ENCODE measurements around the gene LPAR2. TPM values are rescaled to one million over a fixed set of nuclear protein-coding genes. Genes with fewer than 3 reads are reported as not detected.

The LPAR2 gene
- total and polyA plus RNA-seq, 10 of the 15 experiments (the other 5 are each of a cell fraction or from before 2014, with no cell fraction given), result 0.98 to 23.8 (median 10.2) TPM

DNA sequence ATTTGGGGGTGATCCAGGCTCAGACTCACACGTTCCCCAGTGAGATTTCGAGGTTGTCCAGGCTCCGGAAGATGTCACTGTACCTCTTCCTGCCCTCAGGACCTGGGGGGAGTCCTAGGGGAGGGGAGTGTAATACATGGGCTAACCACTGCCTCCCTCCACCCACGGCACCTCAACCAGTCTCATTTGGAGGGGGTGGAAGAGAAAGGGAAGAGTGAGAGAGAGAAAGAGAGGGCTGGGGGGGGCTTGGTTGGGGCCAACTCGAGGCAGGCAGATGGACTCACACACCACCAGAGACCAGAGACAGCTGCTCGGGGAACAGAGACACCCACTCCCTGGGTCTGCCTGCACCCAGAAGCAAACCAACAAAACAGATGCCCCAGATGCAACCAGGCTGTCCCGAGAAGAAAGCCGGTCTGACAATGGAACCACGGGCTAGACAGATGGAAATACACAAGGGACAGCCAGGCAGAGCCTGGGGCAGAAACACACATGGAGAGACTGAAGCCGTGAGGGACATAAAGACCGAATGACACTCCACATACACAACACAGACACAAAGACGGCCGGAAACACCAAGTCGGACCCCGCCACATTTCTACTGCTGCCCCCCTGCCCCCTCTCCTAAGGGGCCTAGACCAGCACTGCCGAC lies 14.6 kb upstream of the LPAR2 start:
- POLR2A ChIA-PET, result no interaction called here
- no peak for TF ChIP-seq TARDBP (IDR thresholded peaks at IDR 0.05; ENCODE audit: borderline replicate concordance)
- no peak for TF ChIP-seq SREBF1 (IDR thresholded peaks at IDR 0.05; ENCODE audit: low read length)
- TF ChIP-seq YBX1 (IDR thresholded peaks at IDR 0.05), result no peak
- TF ChIP-seq, protein P1, sequence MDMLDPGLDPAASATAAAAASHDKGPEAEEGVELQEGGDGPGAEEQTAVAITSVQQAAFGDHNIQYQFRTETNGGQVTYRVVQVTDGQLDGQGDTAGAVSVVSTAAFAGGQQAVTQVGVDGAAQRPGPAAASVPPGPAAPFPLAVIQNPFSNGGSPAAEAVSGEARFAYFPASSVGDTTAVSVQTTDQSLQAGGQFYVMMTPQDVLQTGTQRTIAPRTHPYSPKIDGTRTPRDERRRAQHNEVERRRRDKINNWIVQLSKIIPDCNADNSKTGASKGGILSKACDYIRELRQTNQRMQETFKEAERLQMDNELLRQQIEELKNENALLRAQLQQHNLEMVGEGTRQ (IDR thresholded peaks at IDR 0.05; ENCODE audit: borderline replicate concordance, low read depth, low read length), result no peak
- no peak for TF ChIP-seq ZNF217 (IDR thresholded peaks at IDR 0.05)
- no peak for TF ChIP-seq TCF7 (IDR thresholded peaks at IDR 0.05; ENCODE audit: borderline replicate concordance)
- no peak for TF ChIP-seq CHD4 (IDR thresholded peaks at IDR 0.05)
- no peak for TF ChIP-seq MTA3 (IDR thresholded peaks at IDR 0.05; ENCODE audit: borderline replicate concordance, low read length)
- 0 out of 2 replicates have a peak, but pooled peaks have one; percentile 11 for TF ChIP-seq SMAD5 (IDR thresholded peaks at IDR 0.05; ENCODE audit: low read depth)
- no peak for TF ChIP-seq JUNB (IDR thresholded peaks at IDR 0.05)
- no peak for TF ChIP-seq SMAD1 (IDR thresholded peaks at IDR 0.05; ENCODE audit: low read depth, partially characterized antibody)
- no peak for TF ChIP-seq KAT2A (conservative IDR thresholded peaks at IDR 0.05; ENCODE audit: control insufficient read depth, low read depth, low read length)
- TF ChIP-seq MYC (IDR thresholded peaks at IDR 0.05; ENCODE audit: insufficient read depth, insufficient read length, insufficient replicate concordance, low read length, severe bottlenecking), result no peak
- TF ChIP-seq, protein P2, sequence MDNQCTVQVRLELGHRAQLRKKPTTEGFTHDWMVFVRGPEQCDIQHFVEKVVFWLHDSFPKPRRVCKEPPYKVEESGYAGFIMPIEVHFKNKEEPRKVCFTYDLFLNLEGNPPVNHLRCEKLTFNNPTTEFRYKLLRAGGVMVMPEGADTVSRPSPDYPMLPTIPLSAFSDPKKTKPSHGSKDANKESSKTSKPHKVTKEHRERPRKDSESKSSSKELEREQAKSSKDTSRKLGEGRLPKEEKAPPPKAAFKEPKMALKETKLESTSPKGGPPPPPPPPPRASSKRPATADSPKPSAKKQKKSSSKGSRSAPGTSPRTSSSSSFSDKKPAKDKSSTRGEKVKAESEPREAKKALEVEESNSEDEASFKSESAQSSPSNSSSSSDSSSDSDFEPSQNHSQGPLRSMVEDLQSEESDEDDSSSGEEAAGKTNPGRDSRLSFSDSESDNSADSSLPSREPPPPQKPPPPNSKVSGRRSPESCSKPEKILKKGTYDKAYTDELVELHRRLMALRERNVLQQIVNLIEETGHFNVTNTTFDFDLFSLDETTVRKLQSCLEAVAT (IDR thresholded peaks at IDR 0.05), result peak; percentile 55; the same call in 1 of the 2 replicates
- no peak for TF ChIP-seq TCF12 (IDR thresholded peaks at IDR 0.05; ENCODE audit: low read depth, low read length)
- no peak for TF ChIP-seq FOS (IDR thresholded peaks at IDR 0.05; ENCODE audit: borderline replicate concordance, extremely low read depth, insufficient read length)
- 0 out of 2 replicates have a peak, but pooled peaks have one; percentile 25 for TF ChIP-seq RAD21 (IDR thresholded peaks at IDR 0.05; ENCODE audit: insufficient read depth, low read depth, low read length)
- TF ChIP-seq, protein P3, sequence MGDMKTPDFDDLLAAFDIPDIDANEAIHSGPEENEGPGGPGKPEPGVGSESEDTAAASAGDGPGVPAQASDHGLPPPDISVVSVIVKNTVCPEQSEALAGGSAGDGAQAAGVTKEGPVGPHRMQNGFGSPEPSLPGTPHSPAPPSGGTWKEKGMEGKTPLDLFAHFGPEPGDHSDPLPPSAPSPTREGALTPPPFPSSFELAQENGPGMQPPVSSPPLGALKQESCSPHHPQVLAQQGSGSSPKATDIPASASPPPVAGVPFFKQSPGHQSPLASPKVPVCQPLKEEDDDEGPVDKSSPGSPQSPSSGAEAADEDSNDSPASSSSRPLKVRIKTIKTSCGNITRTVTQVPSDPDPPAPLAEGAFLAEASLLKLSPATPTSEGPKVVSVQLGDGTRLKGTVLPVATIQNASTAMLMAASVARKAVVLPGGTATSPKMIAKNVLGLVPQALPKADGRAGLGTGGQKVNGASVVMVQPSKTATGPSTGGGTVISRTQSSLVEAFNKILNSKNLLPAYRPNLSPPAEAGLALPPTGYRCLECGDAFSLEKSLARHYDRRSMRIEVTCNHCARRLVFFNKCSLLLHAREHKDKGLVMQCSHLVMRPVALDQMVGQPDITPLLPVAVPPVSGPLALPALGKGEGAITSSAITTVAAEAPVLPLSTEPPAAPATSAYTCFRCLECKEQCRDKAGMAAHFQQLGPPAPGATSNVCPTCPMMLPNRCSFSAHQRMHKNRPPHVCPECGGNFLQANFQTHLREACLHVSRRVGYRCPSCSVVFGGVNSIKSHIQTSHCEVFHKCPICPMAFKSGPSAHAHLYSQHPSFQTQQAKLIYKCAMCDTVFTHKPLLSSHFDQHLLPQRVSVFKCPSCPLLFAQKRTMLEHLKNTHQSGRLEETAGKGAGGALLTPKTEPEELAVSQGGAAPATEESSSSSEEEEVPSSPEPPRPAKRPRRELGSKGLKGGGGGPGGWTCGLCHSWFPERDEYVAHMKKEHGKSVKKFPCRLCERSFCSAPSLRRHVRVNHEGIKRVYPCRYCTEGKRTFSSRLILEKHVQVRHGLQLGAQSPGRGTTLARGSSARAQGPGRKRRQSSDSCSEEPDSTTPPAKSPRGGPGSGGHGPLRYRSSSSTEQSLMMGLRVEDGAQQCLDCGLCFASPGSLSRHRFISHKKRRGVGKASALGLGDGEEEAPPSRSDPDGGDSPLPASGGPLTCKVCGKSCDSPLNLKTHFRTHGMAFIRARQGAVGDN (IDR thresholded peaks at IDR 0.05), result peak; percentile 54

More for the DNA sequence above, 14.6 kb upstream of the LPAR2 start:
- intact Hi-C loops (cut with micrococcal nuclease; ENCODE audit: unreplicated experiment), result loop anchor here (1.0 to 5.0 kb wide), 3 partner anchors 85 to 275 kb away; no protein-coding TSS in a partner anchor
- Histone ChIP-seq H3K4me3 (peak overlapping the region; percentile 96), H2AFZ (ENCODE audit: control insufficient read depth, low read depth, low read length) (peak overlapping the region; percentile 62; the same call in 1 of the 2 replicates), H3K4me2 (ENCODE audit: control insufficient read depth, insufficient read depth) (peak overlapping the region; percentile 95), H4K20me1 (ENCODE audit: control insufficient read depth, insufficient read depth) (no peaks in the 10 kb centered on the region; the same call in 1 of the 2 replicates), H3K36me3 (ENCODE audit: control insufficient read depth in 2 of 2, insufficient read depth in 2 of 2, low read length in 1 of 2) (peaks cover 16 to 37% of the 10 kb centered on the region in 2 experiments; a peak in 3 of 4 replicates), H3K79me2 (ENCODE audit: control insufficient read depth, insufficient read depth, low read length) (peaks cover 19% of the 10 kb centered on the region), H3K9ac (ENCODE audit: control insufficient read depth, insufficient read depth, low read length) (peak overlapping the region; percentile 100), H3K27me3 (replicated peaks in 1 of 2; ENCODE audit: control insufficient read depth in 2 of 2, insufficient read depth in 2 of 2, low read length in 1 of 2) (no peaks in the 10 kb centered on the region), H3K9me3 (replicated peaks; ENCODE audit: control insufficient read depth, insufficient read depth, low read length) (no peaks in the 10 kb centered on the region), H3K27ac (ENCODE audit: control insufficient read depth, insufficient read depth) (peak overlapping the region; percentile 99), H3K4me1 (ENCODE audit: control insufficient read depth, insufficient read depth, low read length) (peaks cover 4% of the 10 kb centered on the region)
- SMC1A ChIA-PET (ENCODE audit: uncharacterized antibody, unreplicated experiment), result interaction anchor here (0.9 kb wide), 1 partner anchor 19 kb away, joined by 3 read pairs; no protein-coding TSS in a partner anchor
- ATAC-seq (peak; percentile 67), DNase-seq (ENCODE audit: low read depth, low spot score) (no peak), FAIRE-seq (peak; percentile 89)
- TSS peak; percentile 88 for BruUV-seq (replicated peaks)
- in situ Hi-C loops (cut with MboI), result loop anchor here (5.0 kb wide), 1 partner anchor 115 kb away; the partner anchor contains the start of gene YJEFN3
- CTCF ChIA-PET, result no interaction called here
- RAD21 ChIA-PET (ENCODE audit: unreplicated experiment), result no interaction called here
- 1% methylated on average over 16 of the region's 16 CpGs for WGBS (ENCODE audit: insufficient coverage, insufficient replicate concordance, low lambda C conversion rate, missing lambda C conversion rate)

Data from GM12878 (cell line).